HEK293 (cell line): ENCODE data around the gene VSTM2B.
A peak's percentile ranks its signal among the peaks of the same experiment; 100 is the strongest.

Source experiments
- FEZF1 ChIP-seq: fragments of 450-650 bp; formaldehyde crosslinking; IDR thresholded peaks from 2 replicates; pipeline ENCODE4 v1.5.1; 2016; ENCODE audit warnings: missing biosample characterization, missing genetic modification characterization
- GLIS1 ChIP-seq: fragments of 450-650 bp; formaldehyde crosslinking; IDR thresholded peaks from 2 replicates; pipeline ENCODE4 v1.5.1; 2016; ENCODE audit warnings: missing biosample characterization, missing genetic modification characterization
- IKZF3 ChIP-seq: fragments of 450-650 bp; IDR thresholded peaks from 2 replicates; pipeline ENCODE4 v1.5.0; 2018; ENCODE audit warnings: missing biosample characterization, mild to moderate bottlenecking, missing genetic modification characterization, moderate library complexity
- KLF9 ChIP-seq: fragments of 450-650 bp; formaldehyde crosslinking; IDR thresholded peaks from 2 replicates; pipeline ENCODE4 v1.5.1; 2016; ENCODE audit warnings: missing biosample characterization, missing genetic modification characterization, low read depth
- SETDB1 ChIP-seq: IDR thresholded peaks from one replicate; pipeline ENCODE4 v1.6.1; 2017; ENCODE audit warnings: mild to moderate bottlenecking, low read length, moderate library complexity, mixed read lengths; ENCODE audit not compliant: insufficient read length
- SP2 ChIP-seq: fragments of 450-650 bp; formaldehyde crosslinking; IDR thresholded peaks from 2 replicates; pipeline ENCODE4 v1.5.1; 2016; ENCODE audit warnings: missing biosample characterization, missing genetic modification characterization
- SP3 ChIP-seq: fragments of 450-650 bp; formaldehyde crosslinking; IDR thresholded peaks from 2 replicates; pipeline ENCODE4 v1.5.1; 2016; ENCODE audit warnings: missing biosample characterization, missing genetic modification characterization
- ZBTB21 ChIP-seq: fragments of 450-650 bp; formaldehyde crosslinking; IDR thresholded peaks from 2 replicates; pipeline ENCODE4 v1.5.1; 2017; ENCODE audit warnings: missing biosample characterization, missing genetic modification characterization
- ZIC2 ChIP-seq: fragments of 450-650 bp; formaldehyde crosslinking; IDR thresholded peaks from 2 replicates; pipeline ENCODE4 v1.5.1; 2016; ENCODE audit warnings: missing biosample characterization, missing genetic modification characterization
- ZNF146 ChIP-seq: fragments of 450-650 bp; formaldehyde crosslinking; IDR thresholded peaks from 2 replicates; pipeline ENCODE4 v1.5.1; 2016; ENCODE audit warnings: missing biosample characterization, missing genetic modification characterization
- ZNF37A ChIP-seq: fragments of 450-650 bp; IDR thresholded peaks from 2 replicates; pipeline ENCODE4 v1.5.1; 2018; ENCODE audit warnings: missing biosample characterization, missing genetic modification characterization
- ZNF701 ChIP-seq: fragments of 450-650 bp; formaldehyde crosslinking; IDR thresholded peaks from 2 replicates; pipeline ENCODE4 v1.5.1; 2016; ENCODE audit warnings: missing biosample characterization, missing genetic modification characterization
- ZNF776 ChIP-seq: fragments of 450-650 bp; formaldehyde crosslinking; IDR thresholded peaks from 2 replicates; pipeline ENCODE4 v1.5.0; 2017; ENCODE audit warnings: missing biosample characterization, missing genetic modification characterization, borderline replicate concordance
- ZNF785 ChIP-seq: fragments of 450-650 bp; formaldehyde crosslinking; IDR thresholded peaks from 2 replicates; pipeline ENCODE4 v1.5.1; 2016; ENCODE audit warnings: missing biosample characterization, missing genetic modification characterization
- ZSCAN30 ChIP-seq: fragments of 450-650 bp; IDR thresholded peaks from 2 replicates; pipeline ENCODE4 v1.5.1; 2018; ENCODE audit warnings: missing biosample characterization, mild to moderate bottlenecking, missing genetic modification characterization, moderate library complexity
- TF ChIP-seq, protein P1 (sequence below): fragments of 450-650 bp; formaldehyde crosslinking; IDR thresholded peaks from 2 replicates; pipeline ENCODE4 v1.5.1; 2016; ENCODE audit warnings: missing biosample characterization, missing genetic modification characterization
- TF ChIP-seq, protein P2 (sequence below): fragments of 450-650 bp; formaldehyde crosslinking; IDR thresholded peaks from 2 replicates; pipeline ENCODE4 v1.5.1; 2016; ENCODE audit warnings: missing biosample characterization, missing genetic modification characterization, borderline replicate concordance
- TF ChIP-seq, protein P3 (sequence below): fragments of 450-650 bp; formaldehyde crosslinking; IDR thresholded peaks from 2 replicates; pipeline ENCODE4 v1.5.1; 2016; ENCODE audit warnings: missing biosample characterization, missing genetic modification characterization
- TF ChIP-seq, protein P4 (sequence below): fragments of 450-650 bp; formaldehyde crosslinking; IDR thresholded peaks from 2 replicates; pipeline ENCODE4 v1.5.1; 2016; ENCODE audit warnings: missing biosample characterization, missing genetic modification characterization, borderline replicate concordance

VSTM2B gene

DNA sequence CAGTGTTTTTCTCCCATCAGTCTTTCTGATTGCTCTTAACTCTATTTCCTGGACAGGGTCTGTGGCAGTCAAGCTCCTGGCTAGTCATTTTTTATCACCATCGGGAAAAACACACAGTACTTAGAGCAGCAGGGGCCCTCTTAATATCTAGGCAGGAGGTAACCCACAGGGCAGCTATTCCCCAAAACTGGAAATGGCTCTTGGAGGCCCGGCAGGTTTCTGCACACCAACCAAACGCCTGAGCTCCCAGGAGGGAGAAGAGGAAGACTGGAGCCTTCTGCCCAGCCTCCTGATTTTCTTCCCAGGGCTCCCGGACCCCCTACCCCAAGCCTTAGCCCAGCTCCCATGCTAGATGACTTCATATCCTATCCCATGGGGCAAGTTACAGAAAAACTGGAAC, 49.3 kb upstream of the VSTM2B start (continued):
- TF ChIP-seq, protein P1, sequence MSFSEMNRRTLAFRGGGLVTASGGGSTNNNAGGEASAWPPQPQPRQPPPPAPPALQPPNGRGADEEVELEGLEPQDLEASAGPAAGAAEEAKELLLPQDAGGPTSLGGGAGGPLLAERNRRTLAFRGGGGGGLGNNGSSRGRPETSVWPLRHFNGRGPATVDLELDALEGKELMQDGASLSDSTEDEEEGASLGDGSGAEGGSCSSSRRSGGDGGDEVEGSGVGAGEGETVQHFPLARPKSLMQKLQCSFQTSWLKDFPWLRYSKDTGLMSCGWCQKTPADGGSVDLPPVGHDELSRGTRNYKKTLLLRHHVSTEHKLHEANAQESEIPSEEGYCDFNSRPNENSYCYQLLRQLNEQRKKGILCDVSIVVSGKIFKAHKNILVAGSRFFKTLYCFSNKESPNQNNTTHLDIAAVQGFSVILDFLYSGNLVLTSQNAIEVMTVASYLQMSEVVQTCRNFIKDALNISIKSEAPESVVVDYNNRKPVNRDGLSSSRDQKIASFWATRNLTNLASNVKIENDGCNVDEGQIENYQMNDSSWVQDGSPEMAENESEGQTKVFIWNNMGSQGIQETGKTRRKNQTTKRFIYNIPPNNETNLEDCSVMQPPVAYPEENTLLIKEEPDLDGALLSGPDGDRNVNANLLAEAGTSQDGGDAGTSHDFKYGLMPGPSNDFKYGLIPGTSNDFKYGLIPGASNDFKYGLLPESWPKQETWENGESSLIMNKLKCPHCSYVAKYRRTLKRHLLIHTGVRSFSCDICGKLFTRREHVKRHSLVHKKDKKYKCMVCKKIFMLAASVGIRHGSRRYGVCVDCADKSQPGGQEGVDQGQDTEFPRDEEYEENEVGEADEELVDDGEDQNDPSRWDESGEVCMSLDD (tag by site-specific recombination) = no peak
- peak; percentile 97 for TF ChIP-seq FEZF1 (tag by site-specific recombination)
- TF ChIP-seq, protein P2, sequence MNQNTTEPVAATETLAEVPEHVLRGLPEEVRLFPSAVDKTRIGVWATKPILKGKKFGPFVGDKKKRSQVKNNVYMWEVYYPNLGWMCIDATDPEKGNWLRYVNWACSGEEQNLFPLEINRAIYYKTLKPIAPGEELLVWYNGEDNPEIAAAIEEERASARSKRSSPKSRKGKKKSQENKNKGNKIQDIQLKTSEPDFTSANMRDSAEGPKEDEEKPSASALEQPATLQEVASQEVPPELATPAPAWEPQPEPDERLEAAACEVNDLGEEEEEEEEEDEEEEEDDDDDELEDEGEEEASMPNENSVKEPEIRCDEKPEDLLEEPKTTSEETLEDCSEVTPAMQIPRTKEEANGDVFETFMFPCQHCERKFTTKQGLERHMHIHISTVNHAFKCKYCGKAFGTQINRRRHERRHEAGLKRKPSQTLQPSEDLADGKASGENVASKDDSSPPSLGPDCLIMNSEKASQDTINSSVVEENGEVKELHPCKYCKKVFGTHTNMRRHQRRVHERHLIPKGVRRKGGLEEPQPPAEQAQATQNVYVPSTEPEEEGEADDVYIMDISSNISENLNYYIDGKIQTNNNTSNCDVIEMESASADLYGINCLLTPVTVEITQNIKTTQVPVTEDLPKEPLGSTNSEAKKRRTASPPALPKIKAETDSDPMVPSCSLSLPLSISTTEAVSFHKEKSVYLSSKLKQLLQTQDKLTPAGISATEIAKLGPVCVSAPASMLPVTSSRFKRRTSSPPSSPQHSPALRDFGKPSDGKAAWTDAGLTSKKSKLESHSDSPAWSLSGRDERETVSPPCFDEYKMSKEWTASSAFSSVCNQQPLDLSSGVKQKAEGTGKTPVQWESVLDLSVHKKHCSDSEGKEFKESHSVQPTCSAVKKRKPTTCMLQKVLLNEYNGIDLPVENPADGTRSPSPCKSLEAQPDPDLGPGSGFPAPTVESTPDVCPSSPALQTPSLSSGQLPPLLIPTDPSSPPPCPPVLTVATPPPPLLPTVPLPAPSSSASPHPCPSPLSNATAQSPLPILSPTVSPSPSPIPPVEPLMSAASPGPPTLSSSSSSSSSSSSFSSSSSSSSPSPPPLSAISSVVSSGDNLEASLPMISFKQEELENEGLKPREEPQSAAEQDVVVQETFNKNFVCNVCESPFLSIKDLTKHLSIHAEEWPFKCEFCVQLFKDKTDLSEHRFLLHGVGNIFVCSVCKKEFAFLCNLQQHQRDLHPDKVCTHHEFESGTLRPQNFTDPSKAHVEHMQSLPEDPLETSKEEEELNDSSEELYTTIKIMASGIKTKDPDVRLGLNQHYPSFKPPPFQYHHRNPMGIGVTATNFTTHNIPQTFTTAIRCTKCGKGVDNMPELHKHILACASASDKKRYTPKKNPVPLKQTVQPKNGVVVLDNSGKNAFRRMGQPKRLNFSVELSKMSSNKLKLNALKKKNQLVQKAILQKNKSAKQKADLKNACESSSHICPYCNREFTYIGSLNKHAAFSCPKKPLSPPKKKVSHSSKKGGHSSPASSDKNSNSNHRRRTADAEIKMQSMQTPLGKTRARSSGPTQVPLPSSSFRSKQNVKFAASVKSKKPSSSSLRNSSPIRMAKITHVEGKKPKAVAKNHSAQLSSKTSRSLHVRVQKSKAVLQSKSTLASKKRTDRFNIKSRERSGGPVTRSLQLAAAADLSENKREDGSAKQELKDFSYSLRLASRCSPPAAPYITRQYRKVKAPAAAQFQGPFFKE (tag by site-specific recombination) = no peak
- no peak for TF ChIP-seq ZSCAN30 (tag by site-specific recombination)
- TF ChIP-seq SP2 (tag by site-specific recombination) = no peak
- TF ChIP-seq, protein P3, sequence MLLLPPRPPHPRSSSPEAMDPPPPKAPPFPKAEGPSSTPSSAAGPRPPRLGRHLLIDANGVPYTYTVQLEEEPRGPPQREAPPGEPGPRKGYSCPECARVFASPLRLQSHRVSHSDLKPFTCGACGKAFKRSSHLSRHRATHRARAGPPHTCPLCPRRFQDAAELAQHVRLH (tag by site-specific recombination) = no peak
- 0 out of 2 replicates have a peak, but pooled peaks have one; percentile 13 for TF ChIP-seq ZBTB21
- TF ChIP-seq ZIC2 = peak; percentile 99
- no peak for TF ChIP-seq SETDB1
- no peak for TF ChIP-seq ZNF146 (tag by site-specific recombination)
- no peak for TF ChIP-seq SP3 (tag by site-specific recombination)
- TF ChIP-seq IKZF3 (tag by site-specific recombination) = peak; percentile 44; the same call in 1 of the 2 replicates
- TF ChIP-seq KLF9 = no peak
- no peak for TF ChIP-seq ZNF785 (tag by site-specific recombination)
- no peak for TF ChIP-seq ZNF37A (tag by site-specific recombination)
- peak; percentile 97 for TF ChIP-seq GLIS1
- no peak for TF ChIP-seq ZNF776 (tag by site-specific recombination)
- peak; percentile 59; the same call in 1 of the 2 replicates for TF ChIP-seq ZNF701
- TF ChIP-seq, protein P4, sequence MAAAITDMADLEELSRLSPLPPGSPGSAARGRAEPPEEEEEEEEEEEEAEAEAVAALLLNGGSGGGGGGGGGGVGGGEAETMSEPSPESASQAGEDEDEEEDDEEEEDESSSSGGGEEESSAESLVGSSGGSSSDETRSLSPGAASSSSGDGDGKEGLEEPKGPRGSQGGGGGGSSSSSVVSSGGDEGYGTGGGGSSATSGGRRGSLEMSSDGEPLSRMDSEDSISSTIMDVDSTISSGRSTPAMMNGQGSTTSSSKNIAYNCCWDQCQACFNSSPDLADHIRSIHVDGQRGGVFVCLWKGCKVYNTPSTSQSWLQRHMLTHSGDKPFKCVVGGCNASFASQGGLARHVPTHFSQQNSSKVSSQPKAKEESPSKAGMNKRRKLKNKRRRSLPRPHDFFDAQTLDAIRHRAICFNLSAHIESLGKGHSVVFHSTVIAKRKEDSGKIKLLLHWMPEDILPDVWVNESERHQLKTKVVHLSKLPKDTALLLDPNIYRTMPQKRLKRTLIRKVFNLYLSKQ (tag by site-specific recombination) = no peak
